GM21526 (cell line): ENCODE measurements around the gene SRRM3.
"Not testable (repeated sequence)": the region's sequence is repeated elsewhere in the genome, so short reads cannot be mapped to it uniquely, and the experiment has no call there.

Source experiments
- ATAC-seq: cut with Tn5 transposase; IDR thresholded peaks from one replicate; pipeline ENCODE4 v1.9.1; 2021; ENCODE audit warnings: moderate library complexity; ENCODE audit not compliant: unreplicated experiment, low FRiP score

Gene SRRM3

DNA sequence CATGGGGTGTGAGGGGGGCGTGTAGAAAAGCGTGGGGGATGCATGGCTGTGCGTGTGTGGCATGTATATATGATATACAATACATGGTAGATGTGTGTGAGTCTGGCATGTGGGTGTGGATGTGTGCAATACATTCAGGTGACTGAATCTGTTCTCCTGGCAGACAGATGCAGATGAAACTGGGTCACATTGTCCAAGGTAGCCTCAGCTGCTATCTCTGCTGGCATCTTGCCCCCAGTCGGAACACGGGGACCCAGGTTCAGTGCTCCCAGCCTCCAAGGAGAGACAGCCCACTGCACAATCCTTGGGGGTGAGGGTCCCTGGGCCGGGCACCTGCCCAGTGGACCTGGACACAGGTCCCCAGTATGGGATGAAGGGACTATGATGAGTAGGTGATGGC, 12.4 kb upstream of the SRRM3 start:
- ATAC-seq = no peak

DNA sequence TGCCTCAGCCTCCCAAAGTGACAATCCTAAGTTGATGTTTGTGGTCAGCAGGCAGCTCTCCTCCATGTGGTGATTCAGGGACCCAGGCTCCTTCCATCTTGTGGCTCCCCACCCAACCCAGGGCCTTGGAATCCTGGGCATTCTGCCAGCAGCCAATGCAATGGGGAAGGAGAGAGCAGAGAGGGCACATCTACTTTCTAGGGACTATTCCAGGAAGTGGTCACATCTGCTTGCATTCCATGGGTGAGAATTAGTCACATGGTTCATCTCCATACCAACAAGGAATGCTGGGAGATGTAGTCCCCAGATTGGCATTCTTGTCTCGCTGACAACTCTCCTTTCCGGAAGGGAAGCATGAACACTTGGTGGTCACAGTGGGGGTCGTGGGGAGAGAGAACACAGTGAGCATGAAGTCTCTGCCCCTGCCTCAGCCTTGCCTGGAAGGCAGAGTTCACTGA, 9.9 kb upstream of the SRRM3 start:
- ATAC-seq = no peak

DNA sequence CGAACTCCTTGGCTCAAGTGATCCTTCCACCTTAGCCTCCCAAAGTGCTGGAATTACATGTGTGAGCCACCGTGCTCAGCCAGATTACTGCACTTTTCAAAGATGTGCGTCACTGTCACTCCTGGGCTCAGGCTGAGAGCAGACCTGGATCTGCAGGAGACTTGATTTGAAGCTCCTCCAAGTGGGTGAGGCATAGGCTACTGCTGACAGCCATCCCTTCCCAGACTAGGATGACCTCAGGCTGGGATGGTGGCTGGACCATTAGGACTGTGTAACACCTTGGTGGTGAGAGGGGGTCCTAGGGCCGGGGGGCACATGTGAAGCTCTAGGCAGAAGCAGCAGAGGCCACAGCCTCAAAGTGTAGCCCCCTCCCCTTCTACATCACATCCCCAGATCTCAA, 8.2 kb upstream of the SRRM3 start:
- no peak for ATAC-seq

GRCh38 chr7:76193883-76194282, 7.8 kb upstream of the SRRM3 start:
- no peak for ATAC-seq

GRCh38 chr7:76196786-76197185, 4.9 kb upstream of the SRRM3 start:
- no peak for ATAC-seq

DNA sequence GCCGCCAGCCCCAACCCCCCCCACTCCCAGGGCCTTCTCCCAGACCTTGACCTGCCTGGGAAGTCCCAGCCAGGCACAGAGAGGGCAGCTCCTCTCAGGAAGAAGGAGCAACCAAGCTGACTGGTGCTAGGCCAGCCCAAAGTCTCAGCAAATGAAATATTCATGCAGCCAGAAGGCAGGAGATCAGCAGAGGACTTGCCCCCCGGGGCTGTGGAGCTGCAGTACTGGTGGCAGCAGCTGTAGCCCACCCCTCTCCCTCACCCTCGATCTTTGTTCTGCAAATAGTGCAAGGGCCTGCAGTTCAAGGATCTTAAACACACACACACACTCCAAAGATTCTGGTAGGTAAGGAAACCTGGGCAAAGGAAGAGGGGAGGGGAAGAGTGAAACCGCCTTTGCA, 3.5 kb upstream of the SRRM3 start:
- ATAC-seq = no peak

DNA sequence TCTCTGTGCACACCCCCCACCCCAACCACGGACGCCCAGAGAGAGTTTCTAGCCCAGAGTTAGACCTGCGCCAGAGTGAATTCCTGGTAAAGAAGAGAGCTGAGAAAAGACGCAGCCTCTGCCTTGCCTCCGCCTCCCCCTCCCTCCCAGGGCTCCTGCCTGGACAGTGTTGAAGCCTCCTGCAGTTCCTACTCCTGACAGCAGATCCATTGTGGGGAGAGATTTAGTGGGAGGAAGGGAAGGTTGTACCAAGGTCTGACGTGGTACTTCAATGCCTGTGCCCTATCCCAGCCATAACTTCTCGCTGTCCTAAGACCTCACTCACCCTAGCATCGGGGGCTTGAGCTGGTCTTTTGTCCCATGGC, 952 bp downstream of the SRRM3 start:
- ATAC-seq = no peak

DNA sequence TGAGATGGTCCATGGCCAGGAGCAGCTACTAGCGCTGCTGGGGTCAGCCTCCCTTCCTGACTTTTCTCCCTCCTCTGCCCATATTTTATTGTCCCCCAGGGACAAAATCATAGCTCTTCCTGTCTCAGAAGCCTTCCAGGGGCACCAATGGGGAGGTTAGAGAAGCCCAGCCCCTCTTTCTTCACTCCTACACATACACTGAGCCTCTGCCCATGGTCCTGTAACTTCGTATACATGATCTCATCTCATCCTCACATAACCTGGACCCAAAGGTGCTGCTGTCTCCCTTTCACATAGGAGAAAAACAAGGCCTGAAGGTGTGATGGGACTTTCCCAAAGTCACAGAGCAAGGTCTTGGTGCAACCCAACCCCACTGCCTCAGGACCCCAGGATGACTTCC, 2.5 kb downstream of the SRRM3 start:
- ATAC-seq = no peak

DNA sequence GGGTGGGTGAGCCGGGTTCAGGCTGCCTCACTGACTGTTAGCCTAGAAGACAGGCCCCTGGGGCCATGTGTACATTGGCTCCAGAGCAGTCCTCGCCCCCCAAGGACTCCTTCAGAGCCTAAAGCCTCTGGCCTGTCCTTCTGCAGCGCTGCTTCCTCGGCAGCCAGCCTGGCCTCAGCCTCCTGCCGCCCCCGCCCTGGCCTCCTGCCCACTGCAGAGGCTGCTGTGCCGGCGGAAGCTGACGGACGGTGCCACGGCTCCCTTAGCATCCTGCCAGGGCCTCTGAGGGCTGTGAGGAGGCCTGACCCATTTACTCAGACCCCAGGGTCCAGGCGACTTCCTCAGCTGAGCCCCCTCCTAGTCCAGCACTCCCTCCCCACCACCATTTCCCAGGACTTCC, 4.9 kb downstream of the SRRM3 start:
- no peak for ATAC-seq

DNA sequence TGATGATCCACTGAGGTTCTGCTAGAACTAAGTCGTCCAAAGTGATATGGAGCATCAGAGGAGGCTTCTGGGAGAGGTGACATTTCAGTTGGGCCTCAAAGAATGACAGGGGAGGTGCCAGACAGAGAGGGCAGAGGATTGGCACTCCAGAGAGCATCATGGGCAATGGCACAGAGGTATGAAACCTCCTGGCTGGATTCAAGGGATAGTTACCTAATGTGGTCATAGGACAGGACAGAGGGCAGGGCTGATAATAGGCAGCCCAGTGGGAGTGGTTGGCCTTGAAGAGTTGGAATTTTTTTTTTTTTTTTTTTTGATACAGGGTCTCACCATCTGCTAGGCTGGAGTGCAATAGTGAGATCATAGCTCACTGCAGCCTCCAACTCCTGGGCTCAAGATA, 7.6 kb downstream of the SRRM3 start:
- ATAC-seq = no peak

DNA sequence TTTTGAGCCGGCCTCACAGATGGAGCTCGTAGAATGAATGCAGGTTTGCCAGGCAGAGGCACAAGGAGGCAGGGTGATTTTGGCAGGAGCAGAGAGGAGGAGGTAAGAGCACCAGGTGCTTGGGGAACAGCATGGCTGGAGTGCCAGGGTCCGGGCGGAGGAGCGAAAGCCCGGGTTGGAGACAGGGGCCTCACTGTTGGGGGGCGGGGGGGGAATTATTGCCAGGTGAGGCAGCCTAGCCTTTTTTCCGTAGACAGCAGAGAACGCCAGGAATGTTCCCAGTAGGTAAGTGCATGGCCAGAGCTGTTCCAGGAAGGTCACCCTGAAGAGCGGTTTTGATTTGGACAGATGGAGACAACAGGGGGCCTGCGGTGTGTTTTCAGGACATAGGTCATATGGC, 9.5 kb downstream of the SRRM3 start:
- ATAC-seq = no peak

- not testable (repeated sequence) for ATAC-seq
These were observed 13.7 kb downstream of the SRRM3 start for GRCh38 chr7:76215349-76215748.

- ATAC-seq = no peak
These were observed 14.8 kb downstream of the SRRM3 start for GRCh38 chr7:76216381-76217082.

GRCh38 chr7:76217942-76218566, 16.4 kb downstream of the SRRM3 start:
- no peak for ATAC-seq

DNA sequence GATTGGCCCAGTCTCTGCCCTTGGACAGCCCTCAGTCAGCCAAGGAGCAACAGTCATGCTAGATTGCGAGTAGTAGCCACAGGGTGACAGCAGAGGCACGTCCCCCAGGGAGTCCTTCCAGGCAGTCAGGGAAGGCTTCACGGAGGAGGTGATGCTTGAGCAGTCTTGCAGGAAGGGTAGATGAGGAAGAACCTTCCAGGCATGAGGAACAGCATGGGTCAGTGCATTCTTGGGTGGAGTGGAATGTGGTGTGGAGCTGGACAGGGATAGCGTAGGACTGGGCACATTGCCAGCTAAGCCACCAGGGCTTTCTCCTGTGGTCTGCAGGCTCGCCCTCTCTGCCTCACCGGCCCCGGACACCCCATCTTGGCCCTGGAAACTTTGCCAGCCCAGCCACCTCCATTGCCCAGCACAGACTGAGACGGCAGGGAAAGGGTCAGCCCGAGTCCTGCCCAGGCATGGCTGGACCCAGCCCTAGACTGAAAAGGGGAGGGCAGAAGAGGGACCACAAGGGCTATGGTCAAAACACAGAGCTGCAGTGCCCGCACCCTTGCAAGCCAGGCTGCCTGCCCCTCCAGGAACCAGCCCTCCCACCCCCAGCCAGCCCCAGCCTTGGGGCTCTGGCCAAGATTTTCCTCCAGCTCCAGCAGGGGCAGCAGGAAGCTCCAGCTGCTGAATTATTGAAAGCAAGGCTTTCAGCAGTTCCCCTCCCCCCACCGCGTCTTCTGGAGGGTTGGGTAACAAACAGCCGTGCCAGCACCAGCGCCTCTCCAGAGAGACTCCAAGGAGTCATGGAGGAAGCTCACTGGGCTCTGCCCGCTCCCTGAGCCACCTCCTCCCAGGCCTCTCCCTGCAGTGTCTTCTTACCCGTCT, 18.7 kb downstream of the SRRM3 start:
- no peak for ATAC-seq

DNA sequence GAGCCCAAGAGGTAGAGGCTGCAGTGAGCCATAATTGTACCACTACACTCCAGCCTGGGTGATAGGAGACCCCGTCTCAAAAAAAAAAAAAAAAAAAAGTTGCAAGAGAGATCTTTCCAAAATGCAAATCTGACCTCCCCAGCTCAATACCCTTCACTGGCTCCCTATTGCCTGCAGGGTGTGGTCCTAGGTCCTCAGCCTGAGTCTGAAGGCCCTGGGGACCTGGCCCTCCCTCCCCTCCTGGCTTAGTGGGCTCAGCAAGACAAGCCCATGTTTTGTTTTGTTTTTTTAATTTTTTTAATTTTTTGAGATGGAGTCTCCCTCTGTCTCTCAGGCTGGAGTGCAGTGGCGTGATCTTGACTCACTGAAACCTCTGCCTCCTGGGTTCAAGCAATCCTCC, 20.6 kb downstream of the SRRM3 start:
- ATAC-seq = no peak

- no peak for ATAC-seq
These were observed 21.1 kb downstream of the SRRM3 start for GRCh38 chr7:76222839-76223238.

DNA sequence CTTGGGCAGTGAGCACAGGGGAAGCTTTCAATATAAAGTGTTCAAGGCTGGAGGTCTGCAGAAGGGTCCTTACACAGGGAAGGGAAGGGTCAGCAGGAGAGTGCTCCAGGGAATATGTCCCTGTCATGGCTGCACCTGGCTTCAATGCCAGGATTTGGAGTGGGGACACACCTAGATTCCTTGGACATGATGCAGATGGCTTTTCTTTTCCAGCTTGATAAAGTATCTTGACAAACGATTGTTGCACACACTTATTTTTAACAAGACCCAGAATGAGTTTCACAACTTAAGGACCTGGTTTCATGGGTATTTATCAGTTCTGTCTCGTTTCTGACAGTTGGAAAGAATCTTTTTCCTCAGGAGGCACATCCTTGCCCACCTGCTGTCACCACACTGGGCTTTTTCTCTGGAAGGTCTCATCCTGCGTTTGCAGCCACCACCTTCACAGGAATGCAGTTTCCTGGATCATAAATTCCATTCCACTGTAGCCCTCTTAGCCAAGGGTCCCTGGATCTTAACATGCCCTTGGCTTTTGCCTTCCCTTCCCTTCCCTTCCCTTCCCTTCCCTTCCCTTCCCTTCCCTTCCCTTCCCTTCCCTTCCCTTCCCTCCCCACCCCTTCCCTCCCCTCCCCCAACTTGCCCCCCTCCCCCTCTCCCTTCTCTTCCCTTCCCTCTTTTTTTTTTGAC, 21.7 kb downstream of the SRRM3 start:
- ATAC-seq = no peak

GRCh38 chr7:76224695-76225094, 23.0 kb downstream of the SRRM3 start:
- no peak for ATAC-seq

GRCh38 chr7:76225379-76225778, 23.7 kb downstream of the SRRM3 start:
- ATAC-seq = no peak

- ATAC-seq = no peak
These were observed 24.3 kb downstream of the SRRM3 start for GRCh38 chr7:76225951-76226350.
